B cell (primary cell): ENCODE measurements around the gene RNF26.

Experiments
- CTCF ChIP-seq: fragments of 200-600 bp; IDR thresholded peaks from one replicate; pipeline ENCODE4 v1.8.0; 2022; ENCODE audit warnings: antibody characterized with exemption, mild to moderate bottlenecking
- EZH2 ChIP-seq: IDR thresholded peaks from 2 replicates; pipeline ENCODE4 v1.6.1; 2012; ENCODE audit warnings: borderline replicate concordance, low read depth, mild to moderate bottlenecking, moderate library complexity, low read length; ENCODE audit not compliant: insufficient read depth, poor library complexity, severe bottlenecking

- TF ChIP-seq CTCF (no peak), EZH2 (no peak)
Measured at GRCh38 chr11:119351232-119351631, 16.9 kb downstream of the RNF26 start.
